Adrenal gland (tissue), 12 donors: ENCODE measurements around the gene STK40. TPM values are rescaled to one million over a fixed set of nuclear protein-coding genes. Genes with fewer than 3 reads are reported as not detected.

Experiments
- DNase-seq, 7 donors: peaks; one replicate each; pipeline ENCODE4 v3.0.0-alpha.2; 2019 to 2020
- H3K27ac ChIP-seq, 5 donors: fragments of 200-600 bp; sonication (generic) in 4 of 5; 1 replicate in 3 of 5; 2 replicates in 2 of 5; pipeline versions ENCODE4 v1.5.1 to v1.8.0; 2016 to 2020; ENCODE audit warnings: mild to moderate bottlenecking in 1 of 5
- H3K27me3 ChIP-seq: fragments of 200-600 bp; 2 replicates; pipeline ENCODE4 v1.8.0; 2021
- H3K36me3 ChIP-seq, 2 donors: fragments of 200-600 bp; replicated peaks in 1 of 2; 1 replicate in 1 of 2; 2 replicates in 1 of 2; pipeline versions ENCODE4 v1.5.1 to v1.8.0; 2018 to 2022
- H3K4me1 ChIP-seq, 2 donors: fragments of 200-600 bp; replicated peaks in 1 of 2; 1 replicate in 1 of 2; 2 replicates in 1 of 2; pipeline versions ENCODE4 v1.5.1 to v1.8.0; 2018 to 2021
- H3K4me3 ChIP-seq, 4 donors: fragments of 200-600 bp; sonication (generic) in 3 of 4; one replicate each; pipeline ENCODE4 v1.5.1; 2016 to 2018
- H3K9me3 ChIP-seq, 3 donors: fragments of 200-600 bp; sonication (generic) in 1 of 3; replicated peaks in 1 of 3; 1 replicate in 2 of 3; 2 replicates in 1 of 3; pipeline versions ENCODE4 v1.5.1 to v1.8.0; 2016 to 2021
- CTCF ChIP-seq, 6 experiments: fragments of 450-650 bp in 4 of 6; fragments of 200-600 bp in 2 of 6; sonication (generic) in 1 of 6; IDR thresholded peaks; 1 replicate in 5 of 6; 2 replicates in 1 of 6; pipeline versions ENCODE4 v1.5.1 to v1.8.0; 2016 to 2021; ENCODE audit warnings: antibody characterized with exemption in 6 of 6, mild to moderate bottlenecking in 2 of 6, moderate library complexity in 1 of 6
- POLR2A ChIP-seq, 2 donors: fragments of 450-650 bp; IDR thresholded peaks; one replicate each; pipeline ENCODE4 v1.6.1; 2017; ENCODE audit warnings: antibody characterized with exemption in 2 of 2, mild to moderate bottlenecking in 2 of 2, moderate library complexity in 1 of 2
- WGBS, 4 donors: extraction: QIAGEN DNeasy Blood & Tissue Kit in 2 of 4; methylation state at CpG; one replicate each; pipeline versions ENCODE4 v1.1.5 to v1.1.7; 2013 to 2017; 5-methylcytosine and 5-hydroxymethylcytosine counted together
- intact Hi-C, 2 donors: fragments of 100-400 bp; cut with DNase I; formaldehyde crosslinking; loops; one replicate each; pipeline versions ENCODE4 v1.14.1 to v1.15.0; 2022 to 2023
- polyA plus RNA-seq, 3 donors: library from polyadenylated mRNA; stranded (reverse); fragments of 200-250 nt in 2 of 3; fragments of 350-450 nt in 1 of 3; fragmentation: Illumina TruSeq in 1 of 3; extraction: RNeasy Lipid Tissue Mini Kit (QIAGEN cat#74804) in 1 of 3; gene quantifications; one replicate each; pipeline ENCODE4 v1.2.3, GENCODE V29; 2013 to 2014
- total RNA-seq, 9 donors: library from RNA; depleted of rRNA in 4 of 9; stranded (reverse); fragments of >200 nt in 4 of 9; fragments of 120-200 nt in 1 of 9; fragmentation: NEBNext Ultra II Directional in 1 of 9; extraction: Animal tissue kit (Norgen Biotek cat#: 25700) in 1 of 9; gene quantifications; one replicate each; pipeline versions ENCODE4 v1.1.0 to v1.2.4, GENCODE V29; 2013 to 2023
- donor health status: healthy with polysubstance abuse.
- donor health status: Bipolar disorder and iron deficiency.
- donor health status: DM: yes; HTN: yes; CAD: no.
- donor health status: DM: no; HTN: no; CAD: no.
- donor health status: DM: no; HTN: no; CAD: no.
- donor health status: DM: yes; HTN: yes; CAD: no.

Gene STK40
- total and polyA plus RNA-seq, 12 donors = 9.8 to 31.2 (median 24.7) TPM

- intact Hi-C loops = no loop called here
- TF ChIP-seq POLR2A (IDR thresholded peaks at IDR 0.05) (no peak), CTCF (IDR thresholded peaks at IDR 0.05) (no peak)
- no peaks in the 10 kb centered on the region for H3K36me3 ChIP-seq
- DNase-seq = no peak
- no peaks in the 10 kb centered on the region for H3K27me3 ChIP-seq
- peaks cover 32 to 49% of the 10 kb centered on the region in 2 donors for H3K4me1 ChIP-seq
- H3K27ac ChIP-seq = peak overlapping the region; percentile 31 to 93 (median 80)
- H3K4me3 ChIP-seq = no peak overlapping the region
- WGBS, 4 donors = 85 to 100% (median 88%) methylated on average over 3 of the region's 3 CpGs; no CpG with 5 or more reads in 1 of the 4 donors
- H3K9me3 ChIP-seq = no peaks in the 10 kb centered on the region
Measured at GRCh38 chr1:36372617-36373016, 13.1 kb downstream of the STK40 start.

GRCh38 chr1:36369061-36369861 lies 16.5 kb downstream of the STK40 start:
- Histone ChIP-seq H3K4me3 (no peak overlapping the region), H3K9me3 (no peaks in the 10 kb centered on the region), H3K27me3 (no peaks in the 10 kb centered on the region), H3K27ac (no peak overlapping the region), H3K4me1 (peaks cover 18 to 42% of the 10 kb centered on the region in 2 donors), H3K36me3 (no peaks in the 10 kb centered on the region)
- WGBS, 4 donors = 52 to 59% (median 57%) methylated on average over 6 to 7 of the region's 7 CpGs
- no peak for TF ChIP-seq POLR2A (IDR thresholded peaks at IDR 0.05)
- TF ChIP-seq CTCF (IDR thresholded peaks at IDR 0.05) = peak; percentile 83 to 94 (median 92)
- intact Hi-C loops = loop anchor here in 1 of 2 donors (10.0 kb wide), 1 partner anchor 64 kb away; the partner anchor contains the start of gene SH3D21
- DNase-seq = peak; percentile 62 to 92 (median 80)

GRCh38 chr1:36367798-36368197 lies 17.9 kb downstream of the STK40 start:
- 90 to 95% (median 92%) methylated on average over 4 of the region's 4 CpGs for WGBS, 4 donors

More at GRCh38 chr1:36367798-36368197, 17.9 kb downstream of the STK40 start:
- peak overlapping the region in 1 of 5 donors; percentile 60 for H3K27ac ChIP-seq
- H3K9me3 ChIP-seq = no peaks in the 10 kb centered on the region
- no peaks in the 10 kb centered on the region for H3K27me3 ChIP-seq
- intact Hi-C loops = loop anchor here in 1 of 2 donors (10.0 kb wide), 1 partner anchor 63 kb away; the partner anchor contains the start of gene SH3D21
- no peak for DNase-seq
- peaks cover 5 to 27% of the 10 kb centered on the region in 2 donors for H3K4me1 ChIP-seq
- TF ChIP-seq POLR2A (IDR thresholded peaks at IDR 0.05) = no peak
- no peak for TF ChIP-seq CTCF (IDR thresholded peaks at IDR 0.05)
- H3K36me3 ChIP-seq = peaks cover 0 to 2% of the 10 kb centered on the region in 2 donors
- H3K4me3 ChIP-seq = no peak overlapping the region
